ENCODE data around the gene RAB6A.
A peak's percentile ranks its signal among the peaks of the same experiment; 100 is the strongest.
"Not testable (repeated sequence)": the region's sequence is repeated elsewhere in the genome, so short reads cannot be mapped to it uniquely, and the experiment has no call there.

Gene RAB6A

GRCh38 chr11:73716153-73717056 is 44.5 kb downstream of the RAB6A start:
- peak in 1 of 2 donors; percentile 3 for DNase-seq

GRCh38 chr11:73715541-73715940 is 45.3 kb downstream of the RAB6A start:
- no peak for DNase-seq

GRCh38 chr11:73710964-73711363 is 49.9 kb downstream of the RAB6A start:
- DNase-seq = no peak

GRCh38 chr11:73705053-73705452 is 55.8 kb downstream of the RAB6A start:
- DNase-seq = no peak

GRCh38 chr11:73693899-73694525 is 66.9 kb downstream of the RAB6A start:
- no peak for DNase-seq

GRCh38 chr11:73680687-73681086 is 80.2 kb downstream of the RAB6A start:
- no peak for DNase-seq

- DNase-seq = not testable (repeated sequence)
Measured at GRCh38 chr11:73676552-73676951, 84.3 kb downstream of the RAB6A start.

GRCh38 chr11:73671701-73672100 is 89.2 kb downstream of the RAB6A start:
- DNase-seq = no peak

GRCh38 chr11:73670808-73671207 is 90.1 kb downstream of the RAB6A start:
- no peak for DNase-seq

GRCh38 chr11:73667891-73668290 is 93.0 kb downstream of the RAB6A start:
- no peak for DNase-seq

GRCh38 chr11:73664877-73665276 is 96.0 kb downstream of the RAB6A start:
- no peak for DNase-seq

GRCh38 chr11:73663604-73664495 is 97.0 kb downstream of the RAB6A start:
- no peak for DNase-seq

- no peak for DNase-seq
Measured at GRCh38 chr11:73662445-73663157, 98.3 kb downstream of the RAB6A start.

GRCh38 chr11:73661035-73661628 is 99.7 kb downstream of the RAB6A start:
- peak; percentile 83 to 86 for DNase-seq

GRCh38 chr11:73660497-73661034 is 100.3 kb downstream of the RAB6A start:
- DNase-seq = no peak

GRCh38 chr11:73659961-73660360 is 100.9 kb downstream of the RAB6A start:
- no peak for DNase-seq

GRCh38 chr11:73656985-73657384 is 103.9 kb downstream of the RAB6A start:
- no peak for DNase-seq

GRCh38 chr11:73655686-73656085 is 105.2 kb downstream of the RAB6A start:
- DNase-seq = no peak

GRCh38 chr11:73654482-73655021 is 106.3 kb downstream of the RAB6A start:
- no peak for DNase-seq

- DNase-seq = no peak
Measured at GRCh38 chr11:73653996-73654395, 106.9 kb downstream of the RAB6A start.

- no peak for DNase-seq
Measured at GRCh38 chr11:73652856-73653559, 107.9 kb downstream of the RAB6A start.

Data from CD4-positive, alpha-beta T cell treated with Interleukin-1 beta for 1 hour (primary cell).